Mesendoderm (in vitro differentiated cells): Measurements from ENCODE around the gene PI4KA.

Source experiments
- DNase-seq: peaks from one replicate; pipeline ENCODE4 v3.0.0; 2013
- H2AK5ac ChIP-seq: 2 replicates; pipeline ENCODE4 v1.6.1; 2013; ENCODE audit warnings: low read length, inconsistent platforms
- H2BK120ac ChIP-seq: 2 replicates; pipeline ENCODE4 v1.6.1; 2013; ENCODE audit warnings: low read depth, mild to moderate bottlenecking, low read length, moderate library complexity, mixed read lengths
- H2BK15ac ChIP-seq: replicated peaks from 2 replicates; pipeline ENCODE4 v1.6.1; 2013; ENCODE audit warnings: low read depth, mild to moderate bottlenecking, moderate library complexity
- H2BK5ac ChIP-seq: 2 replicates; pipeline ENCODE4 v1.6.1; 2013; ENCODE audit warnings: low read length, inconsistent platforms
- H3K18ac ChIP-seq: 2 replicates; pipeline ENCODE4 v1.6.1; 2013; ENCODE audit warnings: mild to moderate bottlenecking, low read length, mixed read lengths
- H3K23ac ChIP-seq: one replicate; pipeline ENCODE4 v1.6.1; 2013; ENCODE audit warnings: low read length
- H3K27ac ChIP-seq: 2 replicates; pipeline ENCODE4 v1.5.1; 2013; ENCODE audit warnings: low read depth, mild to moderate bottlenecking, inconsistent platforms, low read length, moderate library complexity
- H3K27me3 ChIP-seq: 2 replicates; pipeline ENCODE4 v1.6.1; 2013; ENCODE audit warnings: low read length, control low read depth, mild to moderate bottlenecking, inconsistent platforms; ENCODE audit not compliant: insufficient read depth, poor library complexity
- H3K36me3 ChIP-seq: 2 replicates; pipeline ENCODE4 v1.6.1; 2013; ENCODE audit warnings: low read length, inconsistent platforms; ENCODE audit not compliant: control insufficient read depth, insufficient read depth
- H3K4ac ChIP-seq: one replicate; pipeline ENCODE4 v1.6.1; 2013; ENCODE audit warnings: low read depth, mild to moderate bottlenecking, low read length, moderate library complexity
- H3K4me1 ChIP-seq: 2 replicates; pipeline ENCODE4 v1.6.1; 2013; ENCODE audit warnings: low read depth, low read length, inconsistent platforms; ENCODE audit not compliant: control insufficient read depth
- H3K4me2 ChIP-seq: 2 replicates; pipeline ENCODE4 v1.6.1; 2013; ENCODE audit warnings: low read length
- H3K4me3 ChIP-seq: 2 replicates; pipeline ENCODE4 v1.5.1; 2013; ENCODE audit warnings: mild to moderate bottlenecking, low read length
- H3K56ac ChIP-seq: one replicate; pipeline ENCODE4 v1.6.1; 2013; ENCODE audit warnings: low read length
- H3K79me1 ChIP-seq: 2 replicates; pipeline ENCODE4 v1.6.1; 2013; ENCODE audit warnings: low read length, inconsistent platforms
- H3K79me2 ChIP-seq: 2 replicates; pipeline ENCODE4 v1.6.1; 2013; ENCODE audit warnings: mild to moderate bottlenecking, low read length; ENCODE audit not compliant: control insufficient read depth, insufficient read depth
- H3K9ac ChIP-seq: 2 replicates; pipeline ENCODE4 v1.6.1; 2013; ENCODE audit warnings: low read length, inconsistent platforms
- H4K5ac ChIP-seq: one replicate; pipeline ENCODE4 v1.6.1; 2013; ENCODE audit warnings: low read length
- H4K8ac ChIP-seq: one replicate; pipeline ENCODE4 v1.6.1; 2013; ENCODE audit warnings: low read depth, mild to moderate bottlenecking, control low read depth, low read length, moderate library complexity
- WGBS: extraction: QIAGEN DNeasy Blood & Tissue Kit; methylation state at CpG from one replicate; pipeline ENCODE4 v1.1.7; 2013; ENCODE audit warnings: low lambda C conversion rate, missing lambda C conversion rate; ENCODE audit not compliant: insufficient coverage; ENCODE audit errors: extremely low coverage; 5-methylcytosine and 5-hydroxymethylcytosine counted together

PI4KA gene

GRCh38 chr22:20809538-20810185 lies 48.9 kb downstream of the PI4KA start:
- DNase-seq = no peak
- Histone ChIP-seq H2BK120ac (no peak overlapping the region), H3K27ac (no peak overlapping the region), H3K36me3 (peaks cover 4% of the 10 kb centered on the region), H4K8ac (no peak overlapping the region), H2BK5ac (no peak overlapping the region), H2BK15ac (no peak overlapping the region), H3K18ac (no peak overlapping the region), H3K23ac (no peak overlapping the region), H3K4me3 (no peak overlapping the region), H3K9ac (no peak overlapping the region), H3K4me1 (no peaks in the 10 kb centered on the region), H3K79me1 (no peaks in the 10 kb centered on the region), H2AK5ac (no peak overlapping the region), H3K27me3 (no peaks in the 10 kb centered on the region), H3K79me2 (no peaks in the 10 kb centered on the region), H4K5ac (no peak overlapping the region), H3K56ac (no peak overlapping the region), H3K4me2 (no peak overlapping the region), H3K4ac (no peak overlapping the region)
- WGBS = no CpG with 5 or more reads among the region's 6 CpGs

- WGBS = no CpG with 5 or more reads among the region's 4 CpGs
- Histone ChIP-seq H3K18ac (no peak overlapping the region), H3K79me1 (no peaks in the 10 kb centered on the region), H3K27me3 (no peaks in the 10 kb centered on the region), H3K27ac (no peak overlapping the region), H2BK5ac (no peak overlapping the region), H2AK5ac (no peak overlapping the region), H2BK120ac (no peak overlapping the region), H3K79me2 (no peaks in the 10 kb centered on the region), H3K9ac (no peak overlapping the region), H4K8ac (no peak overlapping the region), H3K4me1 (no peaks in the 10 kb centered on the region), H3K4ac (no peak overlapping the region), H4K5ac (no peak overlapping the region), H3K56ac (no peak overlapping the region), H3K4me2 (no peak overlapping the region), H3K4me3 (no peak overlapping the region), H3K23ac (no peak overlapping the region), H3K36me3 (peaks cover 6% of the 10 kb centered on the region), H2BK15ac (no peak overlapping the region)
- no peak for DNase-seq
Measured at GRCh38 chr22:20808844-20809243, 49.8 kb downstream of the PI4KA start.

- no peak overlapping the region for H3K23ac ChIP-seq
- no peaks in the 10 kb centered on the region for H3K27me3 ChIP-seq
- no peak overlapping the region for H2AK5ac ChIP-seq
- H3K4me3 ChIP-seq = no peak overlapping the region
- H3K56ac ChIP-seq = no peak overlapping the region
- no peak overlapping the region for H4K5ac ChIP-seq
- no peak overlapping the region for H3K27ac ChIP-seq
- no peaks in the 10 kb centered on the region for H3K79me1 ChIP-seq
- WGBS = no CpG with 5 or more reads among the region's 4 CpGs
- H2BK120ac ChIP-seq = no peak overlapping the region
- no peak overlapping the region for H2BK5ac ChIP-seq
- no peak overlapping the region for H2BK15ac ChIP-seq
- H3K36me3 ChIP-seq = peaks cover 6% of the 10 kb centered on the region
- H3K18ac ChIP-seq = no peak overlapping the region
- no peak overlapping the region for H3K9ac ChIP-seq
- no peak overlapping the region for H4K8ac ChIP-seq
- no peaks in the 10 kb centered on the region for H3K79me2 ChIP-seq
- no peak overlapping the region for H3K4me2 ChIP-seq
- peak; percentile 54 for DNase-seq
- H3K4me1 ChIP-seq = no peaks in the 10 kb centered on the region
- H3K4ac ChIP-seq = no peak overlapping the region
Measured at GRCh38 chr22:20807315-20807752, 51.3 kb downstream of the PI4KA start.

GRCh38 chr22:20805972-20806471 lies 52.6 kb downstream of the PI4KA start:
- H3K4me1 ChIP-seq = no peaks in the 10 kb centered on the region
- H2BK120ac ChIP-seq = no peak overlapping the region
- H2AK5ac ChIP-seq = no peak overlapping the region
- WGBS = no CpG with 5 or more reads among the region's 3 CpGs
- no peak overlapping the region for H3K18ac ChIP-seq
- peaks cover 6% of the 10 kb centered on the region for H3K36me3 ChIP-seq
- H3K23ac ChIP-seq = no peak overlapping the region
- H3K27ac ChIP-seq = no peak overlapping the region
- no peaks in the 10 kb centered on the region for H3K27me3 ChIP-seq
- no peak overlapping the region for H3K56ac ChIP-seq
- DNase-seq = peak; percentile 74
- no peak overlapping the region for H4K8ac ChIP-seq
- no peak overlapping the region for H2BK15ac ChIP-seq
- no peak overlapping the region for H3K4me3 ChIP-seq
- no peak overlapping the region for H2BK5ac ChIP-seq
- H3K4me2 ChIP-seq = no peak overlapping the region
- H3K79me1 ChIP-seq = no peaks in the 10 kb centered on the region
- no peak overlapping the region for H3K4ac ChIP-seq
- H4K5ac ChIP-seq = no peak overlapping the region
- H3K79me2 ChIP-seq = no peaks in the 10 kb centered on the region
- H3K9ac ChIP-seq = no peak overlapping the region

- DNase-seq = no peak
- Histone ChIP-seq H3K36me3 (peaks cover 6% of the 10 kb centered on the region), H3K4me2 (no peak overlapping the region), H3K27ac (no peak overlapping the region), H2BK15ac (no peak overlapping the region), H4K8ac (no peak overlapping the region), H4K5ac (no peak overlapping the region), H2BK120ac (no peak overlapping the region), H3K18ac (no peak overlapping the region), H2BK5ac (no peak overlapping the region), H3K56ac (no peak overlapping the region), H3K79me1 (no peaks in the 10 kb centered on the region), H3K79me2 (no peaks in the 10 kb centered on the region), H3K4me3 (no peak overlapping the region), H3K23ac (no peak overlapping the region), H2AK5ac (no peak overlapping the region), H3K27me3 (no peaks in the 10 kb centered on the region), H3K4me1 (no peaks in the 10 kb centered on the region), H3K9ac (no peak overlapping the region), H3K4ac (no peak overlapping the region)
- no CpG with 5 or more reads among the region's 6 CpGs for WGBS
Measured at GRCh38 chr22:20804650-20805049, 54.0 kb downstream of the PI4KA start.
